NCI-H345 (cell line): Measurements from ENCODE around the gene EXD3.

Experiments
- DNase-seq: peaks from one replicate; lab custom pipeline; 2025; lab: John Stamatoyannopoulos, UW

EXD3 gene

GRCh38 chr9:137365552-137366444 lies 57.2 kb downstream of the EXD3 start:
- no peak for DNase-seq

GRCh38 chr9:137365056-137365455 lies 57.9 kb downstream of the EXD3 start:
- no peak for DNase-seq

DNA sequence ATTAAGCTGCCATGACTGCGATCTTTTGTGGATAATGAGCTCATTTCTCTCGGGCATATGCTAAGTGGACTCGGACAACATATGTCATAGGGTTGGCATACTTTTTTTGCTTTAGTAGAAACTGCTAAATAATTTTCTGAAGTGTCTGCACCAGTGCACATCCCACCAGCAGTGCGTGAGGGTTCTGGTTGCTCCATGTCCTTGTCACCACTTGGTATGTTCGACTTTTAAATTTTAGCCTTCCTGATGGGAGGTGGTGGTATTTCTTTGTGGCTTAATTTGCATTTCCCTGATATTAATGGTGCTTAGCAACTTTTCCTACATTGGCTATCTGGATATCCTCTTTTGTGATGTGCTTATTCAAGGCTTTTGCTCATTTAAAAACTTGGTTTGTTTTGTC lies 63.1 kb downstream of the EXD3 start:
- no peak for DNase-seq

GRCh38 chr9:137358126-137358525 lies 64.8 kb downstream of the EXD3 start:
- DNase-seq: no peak

- no peak for DNase-seq
Observed at GRCh38 chr9:137357166-137357565, 65.8 kb downstream of the EXD3 start.

GRCh38 chr9:137355761-137356365 lies 67.1 kb downstream of the EXD3 start:
- DNase-seq: no peak

GRCh38 chr9:137354845-137355760 lies 67.9 kb downstream of the EXD3 start:
- DNase-seq: no peak

DNA sequence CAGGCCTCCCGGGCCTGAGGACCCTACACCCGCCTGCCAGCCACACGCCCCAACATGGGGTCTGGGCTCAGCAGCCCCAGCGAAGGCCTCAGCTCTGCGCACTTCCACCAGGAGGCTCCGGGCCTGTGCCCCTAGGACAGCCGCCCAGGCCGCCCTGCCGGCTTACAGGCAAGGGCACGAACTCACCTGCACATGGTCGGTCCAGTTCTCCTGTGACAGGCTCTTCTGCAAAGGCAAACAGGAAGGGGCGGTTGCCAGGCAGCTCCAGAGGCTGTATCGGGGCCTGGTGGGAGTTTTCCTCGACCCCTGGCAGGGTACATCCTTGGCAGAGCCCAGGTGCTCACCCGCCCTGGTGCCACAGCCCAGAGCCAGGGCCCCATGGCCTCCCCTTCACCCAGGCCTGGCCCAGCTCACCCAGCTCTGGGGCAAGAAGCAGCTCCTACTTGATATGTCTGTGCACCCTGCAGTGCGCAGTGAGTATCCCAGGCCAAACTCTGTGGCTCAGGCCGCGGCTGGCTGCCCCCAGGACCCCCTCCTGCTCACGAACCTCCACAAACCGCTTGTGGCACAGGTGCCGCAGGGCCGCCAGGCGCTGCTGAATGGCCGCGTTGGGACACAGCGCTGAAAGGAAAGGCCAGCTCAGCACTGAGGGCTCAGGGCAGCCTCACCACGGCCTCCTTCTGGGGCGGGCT lies 68.7 kb downstream of the EXD3 start:
- DNase-seq: no peak

- DNase-seq: no peak
Observed at GRCh38 chr9:137353223-137354152, 69.5 kb downstream of the EXD3 start.

DNA sequence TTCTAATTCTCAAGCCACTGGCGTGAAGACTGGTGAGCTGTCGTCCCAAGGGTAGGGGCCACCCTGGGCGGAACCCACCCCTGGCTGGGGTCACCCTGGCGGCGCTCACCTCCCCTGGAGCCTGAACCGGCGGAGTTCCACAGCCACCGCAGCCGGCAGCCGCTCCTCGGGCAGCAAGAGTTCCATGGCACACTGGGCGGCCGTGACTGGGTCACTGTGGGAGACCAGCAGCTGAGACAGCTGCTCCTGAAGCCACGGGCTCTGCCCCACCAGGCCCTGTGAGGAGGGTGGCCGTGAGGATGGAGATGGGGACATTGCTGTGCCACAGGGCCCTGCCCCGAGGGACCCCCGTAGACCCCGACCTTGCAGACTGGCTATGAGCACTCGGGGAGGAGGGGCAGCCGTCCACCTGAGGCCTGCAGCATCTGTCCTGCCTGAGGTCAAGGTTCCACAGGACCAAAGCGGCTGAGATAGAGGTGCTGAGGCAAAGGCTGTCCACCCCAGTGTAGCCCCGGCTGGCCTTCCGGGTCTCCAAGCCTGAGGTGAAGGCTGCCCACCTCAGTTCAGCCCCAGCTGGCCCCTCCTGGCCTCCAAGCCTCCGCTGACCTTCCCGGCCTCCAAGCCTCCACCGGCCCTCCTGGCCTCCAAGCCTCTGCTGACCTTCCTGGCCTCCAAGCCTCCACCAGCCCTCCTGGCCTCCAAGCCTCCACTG lies 70.3 kb downstream of the EXD3 start:
- no peak for DNase-seq

DNA sequence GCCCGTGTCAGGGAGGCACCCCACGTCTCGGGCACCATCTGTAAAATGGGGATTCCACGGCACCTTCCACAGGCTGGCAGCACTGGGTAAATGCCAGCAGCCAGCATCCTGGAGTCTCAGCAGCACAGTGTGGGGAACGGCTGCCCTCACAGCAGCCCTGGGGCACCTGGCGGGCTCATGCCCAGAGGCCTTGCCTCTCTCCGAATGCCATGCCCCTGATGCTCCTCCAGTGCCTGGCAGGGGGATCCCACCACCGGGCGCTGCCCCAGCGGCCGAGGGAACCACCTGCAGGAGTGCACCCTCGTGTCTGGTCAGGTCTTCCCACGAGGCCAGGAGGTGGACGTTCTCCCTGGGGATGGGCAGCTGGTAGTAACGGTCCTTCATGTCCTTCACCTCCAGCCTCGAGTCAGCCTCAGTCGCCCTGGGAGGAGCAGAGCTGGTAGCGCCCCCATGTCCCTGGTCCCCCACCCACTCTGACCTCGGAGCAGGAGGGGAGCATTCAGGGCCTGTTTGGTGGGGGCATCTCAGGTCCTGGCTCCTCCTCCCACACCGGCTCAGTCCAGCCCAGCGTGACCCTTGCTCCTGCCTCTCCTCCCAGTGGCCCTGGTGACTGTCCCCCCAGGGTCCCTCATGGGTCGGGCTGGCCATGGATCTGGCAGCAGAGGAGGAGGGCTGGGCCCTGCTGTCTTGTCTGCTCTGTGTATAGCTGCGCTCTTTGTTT lies 71.0 kb downstream of the EXD3 start:
- no peak for DNase-seq

GRCh38 chr9:137350696-137351584 lies 72.0 kb downstream of the EXD3 start:
- no peak for DNase-seq

GRCh38 chr9:137349471-137350033 lies 73.4 kb downstream of the EXD3 start:
- no peak for DNase-seq

GRCh38 chr9:137348769-137349470 lies 74.0 kb downstream of the EXD3 start:
- DNase-seq: no peak

DNA sequence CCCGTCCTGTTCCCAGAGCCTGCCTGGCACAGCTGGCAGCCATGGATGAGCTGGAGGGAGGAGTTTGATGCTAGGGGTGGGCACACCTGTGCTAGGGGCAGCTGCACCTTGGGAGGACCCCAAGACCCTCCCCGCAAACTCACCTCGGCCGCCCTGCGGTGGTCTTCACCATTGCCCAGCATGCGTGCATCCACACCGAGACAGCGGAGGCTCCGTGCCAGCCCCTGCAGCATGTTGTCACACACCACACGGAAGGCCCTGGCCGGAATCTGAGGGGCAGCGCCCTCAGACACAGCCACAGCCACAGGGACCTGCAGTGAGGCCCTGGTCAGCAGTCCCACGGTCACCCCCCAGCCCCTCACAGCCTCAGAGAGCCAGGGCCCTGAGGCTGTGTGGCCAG lies 75.0 kb downstream of the EXD3 start:
- no peak for DNase-seq

DNA sequence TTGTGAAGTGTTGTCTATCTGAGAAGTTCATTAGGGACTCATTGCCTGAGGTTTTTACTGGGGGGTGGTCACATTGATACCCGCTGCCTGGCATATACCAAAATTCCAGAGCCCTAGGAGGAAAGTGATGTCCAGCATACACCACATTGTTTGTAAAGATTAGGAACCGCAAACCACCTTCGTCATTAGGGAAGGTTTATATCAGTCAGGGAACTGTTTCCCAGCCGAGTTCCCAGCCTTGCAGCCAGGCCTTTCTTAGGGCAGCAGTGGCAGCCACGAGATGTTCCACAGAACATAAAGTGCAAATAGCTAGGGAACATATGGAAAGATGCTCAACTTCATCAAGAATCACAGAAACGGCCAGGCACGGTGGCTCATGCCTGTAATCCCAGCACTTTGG lies 80.5 kb downstream of the EXD3 start:
- no peak for DNase-seq

GRCh38 chr9:137341227-137341626 lies 81.7 kb downstream of the EXD3 start:
- no peak for DNase-seq
